ENCODE results near the gene ATP6V0E2.

Gene ATP6V0E2

DNA sequence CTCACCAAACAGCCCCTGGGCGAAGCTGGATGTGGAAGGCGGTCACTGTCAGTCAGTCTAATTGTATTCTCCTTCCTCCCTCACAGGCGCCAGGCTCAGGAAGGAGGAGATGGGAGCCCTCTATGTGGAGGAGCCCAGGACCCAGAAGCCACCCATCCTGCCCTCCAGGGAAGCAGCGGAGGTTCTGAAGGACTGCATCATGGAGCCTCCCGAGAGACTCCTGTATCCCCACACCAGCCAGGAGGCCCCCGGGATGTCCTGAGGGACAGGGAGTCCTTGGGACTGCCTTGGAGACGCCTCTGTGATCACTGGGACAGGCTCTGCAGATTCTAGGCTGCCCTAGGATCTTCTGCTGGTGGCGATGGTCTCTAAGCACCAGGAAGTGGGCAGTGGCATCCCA is 9.7 kb upstream of the ATP6V0E2 start:
- DNase-seq (ENCODE audit: low read depth in 3 of 3), result no peak

DNA sequence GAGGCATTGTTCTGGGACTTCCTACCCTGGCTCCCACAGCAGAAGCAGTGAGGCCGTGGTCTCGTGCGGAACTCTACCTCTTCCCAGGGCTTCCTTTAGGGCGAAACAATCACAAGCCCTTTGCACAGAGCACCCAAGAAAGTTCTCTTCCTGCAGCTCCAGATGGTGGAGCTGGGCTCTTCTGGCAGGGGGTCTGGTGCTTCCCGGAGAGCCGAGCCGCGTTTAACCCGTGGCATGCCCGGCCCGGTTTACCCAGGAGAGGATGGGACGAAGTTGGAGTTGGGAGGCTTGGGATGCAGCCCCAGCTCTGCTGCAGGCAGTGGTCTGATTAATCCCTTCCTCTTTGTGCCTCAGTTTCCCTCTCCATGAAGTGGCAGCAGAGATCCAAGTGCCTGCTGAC is 9.0 kb upstream of the ATP6V0E2 start:
- no peak for DNase-seq (ENCODE audit: low read depth in 3 of 3)

DNA sequence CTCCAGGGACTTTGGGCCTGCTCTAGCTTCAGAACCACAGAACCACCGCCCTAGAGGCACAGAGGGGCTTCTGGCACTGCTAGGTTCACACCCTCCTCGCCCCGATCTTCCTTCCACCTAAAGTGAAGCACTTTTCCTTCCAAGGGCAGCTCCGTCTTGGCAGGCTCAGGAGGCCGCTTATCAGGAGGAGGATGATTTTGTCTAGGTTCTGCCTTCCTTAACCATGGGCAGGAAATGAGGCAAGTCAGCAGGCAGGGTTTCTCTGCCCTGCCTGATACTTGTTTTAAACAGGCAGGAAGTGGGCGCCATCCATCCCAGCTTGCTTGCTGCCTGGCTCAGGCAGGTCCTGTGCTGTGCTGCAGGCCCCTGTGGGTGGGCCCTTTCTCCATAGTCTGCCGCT is 8.3 kb upstream of the ATP6V0E2 start:
- DNase-seq (ENCODE audit: low read depth in 3 of 3), result peak in 1 of 3 experiments; percentile 42

- DNase-seq (ENCODE audit: low read depth in 3 of 3), result no peak
Observed at GRCh38 chr7:149866139-149866778, 7.5 kb upstream of the ATP6V0E2 start.

DNA sequence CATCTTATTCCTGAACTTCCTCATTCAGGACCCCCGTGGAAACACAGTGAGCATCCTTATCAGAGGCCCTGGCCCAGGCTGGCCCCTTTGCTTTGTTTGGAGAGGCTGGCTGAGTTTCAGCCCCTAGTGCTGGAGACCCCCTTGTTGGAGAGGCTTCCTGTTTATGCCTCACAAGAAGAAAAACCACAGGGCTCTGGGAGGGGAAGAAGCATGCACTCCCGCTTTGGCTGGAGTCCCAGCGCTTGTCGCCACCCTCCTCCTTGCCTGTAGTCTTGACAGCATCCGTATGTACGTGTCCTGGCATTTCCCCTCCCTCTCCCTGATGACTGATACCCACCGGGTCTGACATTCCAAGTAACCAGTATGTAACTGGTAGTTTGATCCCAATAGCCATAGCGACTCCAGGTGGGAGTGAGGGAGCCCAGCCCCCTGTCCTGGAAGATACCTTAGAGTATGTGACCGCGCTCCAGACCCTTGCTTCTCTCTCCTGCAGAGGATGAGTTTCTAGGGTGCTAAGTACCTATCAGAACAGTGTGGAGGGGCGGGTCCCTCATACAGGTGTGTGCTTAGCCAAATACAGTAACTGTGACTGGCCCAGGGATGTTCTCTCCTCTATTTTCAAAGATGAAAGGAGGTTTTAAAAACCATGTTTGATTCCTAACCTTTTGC is 6.9 kb upstream of the ATP6V0E2 start:
- no peak for DNase-seq (ENCODE audit: low read depth in 3 of 3)

DNA sequence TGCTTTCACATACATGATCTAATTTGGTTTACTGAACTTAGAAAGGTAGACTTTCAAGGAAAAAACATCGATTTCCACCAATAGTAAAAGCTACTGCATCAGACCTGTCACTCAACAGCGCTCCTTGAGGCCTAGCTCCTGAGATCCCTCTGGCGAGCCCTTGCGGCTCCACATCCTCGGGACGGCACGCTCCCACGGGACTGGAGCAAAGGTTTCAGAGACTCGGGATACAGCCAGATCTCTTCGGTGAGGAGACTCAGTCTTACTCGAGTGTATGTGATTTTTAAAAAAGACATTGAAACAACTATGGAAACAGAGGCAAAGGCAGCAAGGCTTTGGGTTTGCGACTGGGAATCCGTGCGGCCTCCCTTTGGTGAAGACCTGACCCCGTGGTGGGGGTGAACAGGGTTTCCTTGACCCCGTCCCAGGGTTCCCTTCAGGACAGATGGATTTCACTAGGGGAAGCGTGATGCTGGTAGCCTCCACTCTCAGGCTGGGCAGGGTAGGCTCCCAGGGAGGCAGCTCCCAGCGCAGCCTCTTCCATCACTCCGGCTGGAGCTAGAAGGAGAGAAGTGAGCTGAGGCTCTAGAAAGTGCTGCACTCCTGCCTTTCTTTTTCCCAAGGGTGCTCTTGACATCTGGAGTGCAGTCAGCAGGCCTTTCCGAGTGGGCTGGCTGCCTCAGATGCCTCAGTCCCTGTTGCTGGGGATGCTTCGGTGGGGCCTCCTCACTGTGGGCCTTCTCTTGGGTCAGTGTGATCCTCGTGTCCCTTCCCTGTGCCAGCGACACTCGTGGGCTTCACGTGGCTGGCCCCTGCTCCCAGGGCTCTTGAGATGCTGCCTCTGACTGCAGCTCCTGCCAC is 5.8 kb upstream of the ATP6V0E2 start:
- no peak for DNase-seq (ENCODE audit: low read depth in 3 of 3)

DNA sequence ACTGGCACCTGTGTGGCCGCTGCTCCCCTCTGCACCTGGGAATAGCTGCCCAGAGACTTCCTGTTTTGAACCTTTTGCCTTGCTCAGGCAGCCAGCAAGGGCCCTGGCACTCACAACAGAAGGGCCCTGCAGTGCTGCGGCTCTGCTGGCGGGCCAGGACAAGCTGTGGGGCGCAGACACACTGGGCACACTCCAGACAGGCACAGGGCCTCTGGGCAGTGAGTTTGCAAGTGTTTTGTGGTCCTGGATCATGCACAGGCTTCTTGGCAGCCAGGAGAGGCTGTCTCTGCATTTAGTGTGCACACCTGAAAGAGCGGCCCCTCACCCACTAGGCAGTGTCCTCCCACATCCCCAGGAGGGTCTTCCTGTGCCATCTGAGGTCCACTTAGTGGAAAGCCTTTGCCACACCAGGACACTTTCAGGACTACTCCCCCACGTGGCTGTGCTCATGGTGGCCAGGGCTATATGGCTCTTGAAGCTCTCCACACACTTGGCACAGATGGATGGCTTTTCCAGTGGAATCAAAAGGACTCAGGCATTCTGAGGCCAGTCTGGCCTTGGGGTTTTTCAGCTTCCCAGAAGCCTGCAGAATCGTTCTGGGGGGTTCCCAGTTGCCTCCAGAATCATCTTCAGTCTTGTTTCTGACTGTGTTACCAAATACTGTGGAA is 5.0 kb upstream of the ATP6V0E2 start:
- no peak for DNase-seq (ENCODE audit: low read depth in 3 of 3)

- DNase-seq (ENCODE audit: low read depth in 3 of 3), result no peak
Observed at GRCh38 chr7:149869291-149869650, 4.5 kb upstream of the ATP6V0E2 start.

- no peak for DNase-seq (ENCODE audit: low read depth in 3 of 3)
Observed at GRCh38 chr7:149869867-149870266, 3.9 kb upstream of the ATP6V0E2 start.

DNA sequence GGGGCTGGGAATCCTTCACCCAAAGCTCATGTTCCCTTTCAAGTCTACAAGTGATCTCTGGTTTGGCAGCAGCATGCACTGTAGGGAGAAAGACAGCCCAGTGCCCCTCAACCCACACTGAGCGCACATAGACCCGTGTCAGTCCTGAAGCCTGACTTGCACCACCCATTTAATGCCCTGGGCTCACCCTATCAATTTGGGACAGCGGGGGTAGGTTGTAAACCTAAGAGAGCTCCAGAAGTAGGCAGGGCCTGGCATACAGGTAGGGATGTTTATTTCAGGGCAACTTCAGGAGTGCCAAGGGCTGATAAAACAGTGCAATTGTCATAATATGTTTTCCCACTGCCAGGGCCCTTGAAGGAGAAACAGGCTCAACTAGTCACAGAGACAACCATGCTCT is 3.5 kb upstream of the ATP6V0E2 start:
- DNase-seq (ENCODE audit: low read depth in 3 of 3), result no peak

DNA sequence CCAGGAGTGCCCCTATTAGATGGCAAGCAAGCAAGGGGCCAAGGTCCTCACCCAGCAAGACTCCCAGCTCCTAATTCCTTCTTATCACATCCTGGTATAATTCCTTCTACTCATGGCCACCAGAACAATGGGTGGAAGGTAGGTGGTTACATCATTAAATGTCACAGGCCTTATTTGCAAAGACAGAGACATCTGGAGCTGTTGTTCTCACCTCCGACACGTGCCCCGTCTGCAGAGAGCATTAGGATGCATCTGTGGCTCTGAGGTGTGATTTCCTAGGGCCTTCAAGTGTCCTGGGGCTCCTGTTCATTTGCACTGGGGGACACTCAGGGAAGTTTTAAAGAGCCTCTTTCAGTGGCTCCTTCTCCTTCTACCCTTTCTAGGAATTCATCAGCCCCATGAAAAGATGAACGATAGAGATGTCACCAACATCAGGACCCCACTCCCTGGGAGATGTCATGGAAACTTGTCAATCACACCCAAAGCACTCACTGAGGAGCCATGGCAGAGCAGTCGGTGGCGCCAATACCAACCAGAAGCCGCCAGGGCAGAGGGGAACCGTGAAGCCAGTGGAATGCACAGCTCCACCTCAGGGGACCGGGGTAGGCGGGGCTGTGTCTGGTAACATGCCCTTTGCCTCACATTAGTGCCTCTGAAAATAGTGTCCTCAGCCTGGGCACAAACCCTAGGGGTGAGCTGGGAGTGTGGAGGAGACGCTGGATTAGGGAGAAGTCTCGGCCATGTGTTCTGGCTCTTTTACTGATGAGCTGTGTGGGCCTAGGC is 2.9 kb upstream of the ATP6V0E2 start:
- no peak for DNase-seq (ENCODE audit: low read depth in 3 of 3)

GRCh38 chr7:149871576-149871975 is 2.2 kb upstream of the ATP6V0E2 start:
- no peak for DNase-seq (ENCODE audit: low read depth in 3 of 3)

- no peak for DNase-seq (ENCODE audit: low read depth in 3 of 3)
Observed at GRCh38 chr7:149872419-149873073, 1.2 kb upstream of the ATP6V0E2 start.

GRCh38 chr7:149873970-149874643 is 338 bp downstream of the ATP6V0E2 start:
- no peak for DNase-seq (ENCODE audit: low read depth in 3 of 3)

GRCh38 chr7:149874644-149875028 is 867 bp downstream of the ATP6V0E2 start:
- no peak for DNase-seq (ENCODE audit: low read depth in 3 of 3)

DNA sequence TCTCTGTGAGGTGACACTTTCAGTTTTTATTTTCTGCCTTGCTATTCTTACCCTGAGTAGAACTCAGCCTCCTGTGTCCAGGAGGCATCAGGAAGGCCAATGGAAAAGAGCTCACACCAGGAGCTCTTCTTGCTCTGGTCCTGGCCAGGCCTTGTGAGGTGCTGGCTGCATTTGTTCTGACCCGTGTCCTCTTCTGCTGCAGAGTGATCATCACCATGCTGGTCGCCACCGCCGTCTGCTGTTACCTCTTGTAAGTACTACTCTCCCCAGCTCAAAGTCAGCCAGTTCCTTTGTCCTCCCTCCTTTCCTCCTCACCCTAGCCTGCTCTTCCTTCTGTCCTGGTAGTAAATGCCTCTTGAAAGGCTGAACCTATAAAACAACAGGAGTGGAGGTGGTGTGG is 1.6 kb downstream of the ATP6V0E2 start:
- no peak for DNase-seq (ENCODE audit: low read depth in 3 of 3)

GRCh38 chr7:149877890-149878522 is 4.2 kb downstream of the ATP6V0E2 start:
- DNase-seq (ENCODE audit: low read depth in 3 of 3), result no peak

DNA sequence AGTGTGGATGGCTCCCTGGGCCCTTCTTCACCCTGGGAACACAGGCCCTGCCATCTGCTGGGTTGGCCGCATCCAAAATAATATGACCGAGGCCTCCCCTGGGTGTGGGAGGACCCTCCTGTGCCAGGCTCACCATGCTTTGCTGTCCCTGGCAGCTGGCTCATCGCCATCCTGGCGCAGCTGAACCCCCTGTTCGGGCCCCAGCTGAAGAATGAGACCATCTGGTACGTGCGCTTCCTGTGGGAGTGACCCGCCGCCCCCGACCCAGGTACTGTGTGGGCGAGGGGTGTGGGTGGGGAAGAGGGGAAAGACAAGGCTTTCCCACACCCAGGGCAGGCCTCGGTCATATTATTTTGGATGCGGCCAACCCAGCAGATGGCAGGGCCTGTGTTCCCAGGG is 4.8 kb downstream of the ATP6V0E2 start:
- DNase-seq (ENCODE audit: low read depth in 3 of 3), result no peak

- no peak for DNase-seq (ENCODE audit: low read depth in 3 of 3)
Observed at GRCh38 chr7:149879271-149879743, 5.5 kb downstream of the ATP6V0E2 start.

Data from stimulated activated CD4-positive, alpha-beta T cell treated with anti-CD3 and anti-CD28 coated beads, TNF-alpha, amount 100 ng/mL, for 4 hours (primary cell).